Body of pancreas (tissue), 4 donors: Measurements from ENCODE around the gene TSC1.

Experiments used
- POLR2A ChIP-seq, 3 donors: fragments of 450-650 bp; IDR thresholded peaks; one replicate each; pipeline ENCODE4 v1.6.1; 2016; ENCODE audit warnings: antibody characterized with exemption in 3 of 3, mild to moderate bottlenecking in 2 of 3
- TF ChIP-seq, protein P1 (sequence below), 7 experiments: fragments of 450-650 bp in 4 of 7; fragments of 200-600 bp in 3 of 7; sonication (generic) in 3 of 7; IDR thresholded peaks; one replicate each; pipeline ENCODE4 v1.5.1; 2016 to 2019; ENCODE audit warnings: antibody characterized with exemption in 7 of 7

DNA sequence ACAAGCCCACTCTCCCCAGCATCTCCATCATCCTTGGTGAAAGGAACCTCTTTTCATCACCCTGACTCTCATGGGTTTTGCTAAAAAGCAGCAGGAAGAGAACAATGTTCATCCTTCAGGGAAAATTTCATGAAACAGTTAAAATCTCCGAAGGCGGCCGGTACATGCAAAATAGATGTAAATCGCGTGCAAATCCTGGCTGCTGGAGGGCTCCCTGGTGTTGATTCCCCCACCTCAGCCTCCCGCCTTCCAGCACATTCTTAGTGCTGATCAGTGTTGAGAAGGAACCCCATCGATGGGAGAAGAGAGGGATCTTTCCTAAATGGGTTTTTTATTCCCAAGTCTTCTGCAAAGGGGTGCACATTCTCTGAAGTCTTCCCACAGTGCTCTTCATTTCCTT lies 25.4 kb upstream of the TSC1 start:
- TF ChIP-seq POLR2A (IDR thresholded peaks at IDR 0.05): no peak
- TF ChIP-seq, protein P1, sequence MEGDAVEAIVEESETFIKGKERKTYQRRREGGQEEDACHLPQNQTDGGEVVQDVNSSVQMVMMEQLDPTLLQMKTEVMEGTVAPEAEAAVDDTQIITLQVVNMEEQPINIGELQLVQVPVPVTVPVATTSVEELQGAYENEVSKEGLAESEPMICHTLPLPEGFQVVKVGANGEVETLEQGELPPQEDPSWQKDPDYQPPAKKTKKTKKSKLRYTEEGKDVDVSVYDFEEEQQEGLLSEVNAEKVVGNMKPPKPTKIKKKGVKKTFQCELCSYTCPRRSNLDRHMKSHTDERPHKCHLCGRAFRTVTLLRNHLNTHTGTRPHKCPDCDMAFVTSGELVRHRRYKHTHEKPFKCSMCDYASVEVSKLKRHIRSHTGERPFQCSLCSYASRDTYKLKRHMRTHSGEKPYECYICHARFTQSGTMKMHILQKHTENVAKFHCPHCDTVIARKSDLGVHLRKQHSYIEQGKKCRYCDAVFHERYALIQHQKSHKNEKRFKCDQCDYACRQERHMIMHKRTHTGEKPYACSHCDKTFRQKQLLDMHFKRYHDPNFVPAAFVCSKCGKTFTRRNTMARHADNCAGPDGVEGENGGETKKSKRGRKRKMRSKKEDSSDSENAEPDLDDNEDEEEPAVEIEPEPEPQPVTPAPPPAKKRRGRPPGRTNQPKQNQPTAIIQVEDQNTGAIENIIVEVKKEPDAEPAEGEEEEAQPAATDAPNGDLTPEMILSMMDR (IDR thresholded peaks at IDR 0.05): no peak
